ENCODE results near the gene ANKRD9.

- TF ChIP-seq, protein P1, sequence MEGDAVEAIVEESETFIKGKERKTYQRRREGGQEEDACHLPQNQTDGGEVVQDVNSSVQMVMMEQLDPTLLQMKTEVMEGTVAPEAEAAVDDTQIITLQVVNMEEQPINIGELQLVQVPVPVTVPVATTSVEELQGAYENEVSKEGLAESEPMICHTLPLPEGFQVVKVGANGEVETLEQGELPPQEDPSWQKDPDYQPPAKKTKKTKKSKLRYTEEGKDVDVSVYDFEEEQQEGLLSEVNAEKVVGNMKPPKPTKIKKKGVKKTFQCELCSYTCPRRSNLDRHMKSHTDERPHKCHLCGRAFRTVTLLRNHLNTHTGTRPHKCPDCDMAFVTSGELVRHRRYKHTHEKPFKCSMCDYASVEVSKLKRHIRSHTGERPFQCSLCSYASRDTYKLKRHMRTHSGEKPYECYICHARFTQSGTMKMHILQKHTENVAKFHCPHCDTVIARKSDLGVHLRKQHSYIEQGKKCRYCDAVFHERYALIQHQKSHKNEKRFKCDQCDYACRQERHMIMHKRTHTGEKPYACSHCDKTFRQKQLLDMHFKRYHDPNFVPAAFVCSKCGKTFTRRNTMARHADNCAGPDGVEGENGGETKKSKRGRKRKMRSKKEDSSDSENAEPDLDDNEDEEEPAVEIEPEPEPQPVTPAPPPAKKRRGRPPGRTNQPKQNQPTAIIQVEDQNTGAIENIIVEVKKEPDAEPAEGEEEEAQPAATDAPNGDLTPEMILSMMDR (IDR thresholded peaks at IDR 0.05), result no peak
- TF ChIP-seq EZH2 (IDR thresholded peaks at IDR 0.05) (no peak), EZH2phosphoT487 (IDR thresholded peaks at IDR 0.05) (no peak)
Observed at GRCh38 chr14:102461490-102462338, 47.9 kb downstream of the ANKRD9 start.

All from neural progenitor cell (in vitro differentiated cells).